ENCODE results near the gene PPP3CB.

The PPP3CB gene

DNA sequence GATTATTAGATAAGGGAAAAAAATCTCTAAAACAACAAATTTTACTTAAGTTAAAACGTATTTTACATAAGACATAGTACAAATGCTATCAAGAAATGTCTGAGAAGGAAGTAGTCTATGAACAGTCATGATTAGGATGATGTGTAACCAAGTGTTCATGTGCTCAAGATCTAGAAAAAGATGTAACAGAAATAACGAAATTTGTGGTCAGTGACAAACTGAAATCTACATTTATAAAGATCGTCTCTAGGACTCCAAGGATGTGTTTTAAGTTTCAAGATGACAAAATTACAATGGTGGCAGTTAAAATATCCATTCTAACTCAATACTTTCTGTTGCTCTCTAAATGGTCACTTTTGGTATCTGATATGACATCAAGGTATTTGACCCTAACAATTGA is 17.2 kb downstream of the PPP3CB start:
- no peak for DNase-seq

DNA sequence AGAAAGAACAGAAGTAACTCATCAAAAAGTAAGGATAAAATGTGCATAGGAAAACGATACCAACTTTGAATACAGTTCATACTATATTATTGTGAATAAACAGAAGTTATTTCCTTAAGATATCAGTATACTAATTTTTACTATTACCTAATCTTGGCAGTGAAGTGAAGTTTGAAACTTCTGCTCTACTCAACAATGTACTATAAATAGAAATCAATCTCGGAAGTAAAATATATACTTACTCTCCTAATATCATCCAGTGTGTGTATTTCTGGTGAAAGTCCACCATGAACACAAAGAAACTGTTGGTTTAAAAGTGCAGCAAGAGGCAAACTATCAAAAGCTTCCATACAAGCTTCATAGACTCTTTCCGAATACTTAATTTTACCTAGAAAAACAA is 24.6 kb downstream of the PPP3CB start:
- no peak for DNase-seq

DNA sequence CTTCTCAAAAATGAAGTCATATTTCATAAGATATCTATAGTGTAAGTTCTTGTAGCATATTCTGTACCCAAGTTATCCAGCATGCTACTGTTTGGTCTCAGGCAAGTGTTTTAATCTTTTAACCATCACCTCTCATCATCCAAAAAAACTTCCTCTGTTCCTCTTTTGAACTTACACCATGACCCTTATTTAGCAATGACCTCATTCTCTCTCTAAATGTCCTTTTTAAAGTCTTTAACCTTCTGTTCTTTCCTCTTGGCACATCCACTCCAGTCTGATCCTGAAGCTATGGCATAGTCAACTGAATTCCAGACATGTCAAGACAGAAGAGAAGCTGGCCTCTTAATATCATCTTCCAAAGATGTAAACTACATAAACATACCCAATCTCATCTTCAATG is 26.2 kb downstream of the PPP3CB start:
- DNase-seq: no peak

DNA sequence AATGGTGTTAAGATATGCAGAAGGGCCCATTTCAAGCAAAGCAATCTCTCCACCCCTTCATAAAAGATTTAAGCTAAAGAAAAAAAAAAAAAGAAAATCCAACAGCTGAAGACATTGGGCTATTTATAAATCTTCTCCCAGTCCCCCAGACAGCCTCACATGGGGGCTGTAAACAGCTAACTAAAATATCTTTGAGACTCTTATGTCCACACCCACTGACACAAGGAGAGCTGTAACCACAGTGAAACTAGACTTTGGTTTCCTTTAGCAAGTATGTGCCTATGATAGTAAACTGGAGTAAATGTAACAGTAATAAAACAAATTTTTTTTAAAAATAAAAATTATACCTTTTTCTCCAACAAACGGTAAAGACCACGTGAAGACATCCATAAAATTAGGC is 28.6 kb downstream of the PPP3CB start:
- no peak for DNase-seq

DNA sequence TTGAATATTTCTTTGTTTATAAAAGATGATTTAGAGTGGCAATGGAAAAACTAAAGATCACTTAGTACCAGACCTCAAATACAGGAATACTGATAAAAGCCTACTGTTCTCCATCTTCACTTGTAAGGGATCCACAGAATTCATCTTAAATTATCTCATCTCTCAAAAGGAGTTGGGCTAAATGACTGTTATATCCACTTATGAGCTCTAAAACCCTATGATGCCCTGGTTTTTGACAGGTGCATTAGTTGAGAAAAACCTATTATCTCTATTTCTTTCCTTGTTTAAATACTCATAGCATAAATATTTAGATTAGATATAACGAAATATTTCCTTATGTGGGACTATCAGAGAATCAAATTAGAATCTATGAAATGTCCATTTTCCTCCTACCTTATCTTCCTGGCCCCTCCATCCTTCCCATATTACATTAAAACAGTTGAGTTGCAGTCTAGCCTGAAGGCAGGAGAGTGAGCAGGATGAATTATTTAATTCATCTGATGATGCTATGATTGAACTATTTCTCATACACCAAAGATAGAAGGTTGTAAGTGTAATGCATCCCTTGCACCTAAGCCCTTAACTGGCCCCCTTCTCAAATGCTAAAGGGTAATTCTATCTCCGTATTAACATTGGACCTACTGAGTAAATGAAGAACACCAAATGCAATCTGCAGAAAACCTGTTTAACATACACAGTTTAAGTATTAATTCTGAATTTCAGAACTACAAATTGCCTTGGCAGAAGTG is 29.7 kb downstream of the PPP3CB start:
- DNase-seq: no peak

DNA sequence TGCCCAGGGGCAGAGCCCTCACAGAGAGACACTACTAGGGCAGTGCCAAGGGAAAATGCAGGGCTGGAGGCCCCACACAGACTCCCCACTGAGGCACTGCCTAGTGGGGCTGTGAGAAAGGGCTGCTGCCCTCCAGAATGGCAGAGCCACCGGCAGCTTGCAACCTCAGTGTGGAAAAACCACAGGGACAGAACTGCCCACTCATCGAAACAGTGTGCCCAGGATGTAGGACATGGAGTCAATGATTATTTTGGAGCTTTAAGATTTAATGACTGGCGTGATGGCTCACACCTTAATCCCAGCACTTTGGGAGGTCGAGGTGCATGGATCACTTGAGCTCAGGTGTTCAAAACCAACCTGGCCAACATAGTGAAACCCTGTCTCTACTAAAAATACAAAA is 34.9 kb downstream of the PPP3CB start:
- no peak for DNase-seq

DNA sequence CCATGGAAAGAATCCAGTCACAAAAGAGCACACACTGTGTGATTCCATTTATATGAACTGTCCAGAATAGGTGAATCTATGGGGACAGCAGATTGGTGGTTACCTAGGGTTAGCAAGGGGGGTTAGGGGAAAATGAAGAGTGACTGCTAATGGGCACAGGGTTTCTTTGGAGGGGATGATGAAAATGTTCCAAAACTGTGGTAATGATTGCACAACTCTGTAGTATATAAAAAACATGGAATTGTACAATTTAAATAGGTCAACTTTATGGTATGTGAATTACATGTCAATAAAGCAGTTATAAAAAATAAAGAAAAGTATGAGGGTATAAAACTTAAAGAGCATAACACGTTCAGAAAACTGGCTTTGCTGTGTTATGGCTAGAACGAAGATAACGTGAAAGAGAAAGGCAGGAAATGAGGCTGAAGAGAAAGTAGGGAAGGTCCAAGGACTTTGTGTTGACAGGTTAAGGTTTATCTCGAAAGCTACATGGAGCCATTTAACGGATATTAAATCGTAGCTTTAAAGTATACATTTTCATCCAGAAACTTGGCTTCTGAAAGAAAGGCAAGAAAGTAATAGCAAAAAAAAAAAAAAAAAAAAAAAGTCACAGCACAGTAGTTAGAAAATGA is 36.0 kb downstream of the PPP3CB start:
- DNase-seq: no peak

DNA sequence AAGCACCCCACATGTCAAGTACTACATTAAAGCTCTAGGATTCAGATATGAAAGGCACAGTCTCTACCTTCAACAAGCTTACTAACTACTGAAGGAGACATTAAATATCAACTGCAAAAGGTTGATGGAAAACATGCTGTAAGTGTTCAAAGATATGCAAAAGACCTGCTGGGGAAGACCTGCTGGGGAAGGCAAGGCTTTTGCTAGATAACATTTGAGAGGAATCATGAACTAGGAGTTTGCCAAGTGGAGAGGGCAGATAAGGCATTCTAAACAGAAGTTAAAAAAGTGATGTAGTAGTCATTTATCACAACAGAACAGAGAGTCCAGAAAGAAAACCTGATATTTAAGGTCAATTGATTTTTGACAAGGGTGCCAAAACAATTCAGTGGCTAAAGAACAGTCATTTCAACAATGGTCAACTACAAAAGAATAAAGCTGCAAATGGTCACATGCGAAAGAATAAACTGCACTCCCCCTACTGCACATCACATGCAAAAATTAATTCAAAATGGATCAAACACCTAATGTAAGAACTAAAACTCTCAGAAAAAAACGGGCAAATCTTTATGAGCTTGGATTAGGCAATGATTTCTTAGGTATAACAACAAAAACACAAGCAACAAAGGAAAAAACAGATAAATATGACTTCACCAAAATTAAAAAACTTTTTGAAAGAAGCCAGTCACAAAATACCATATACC is 39.5 kb downstream of the PPP3CB start:
- no peak for DNase-seq

DNA sequence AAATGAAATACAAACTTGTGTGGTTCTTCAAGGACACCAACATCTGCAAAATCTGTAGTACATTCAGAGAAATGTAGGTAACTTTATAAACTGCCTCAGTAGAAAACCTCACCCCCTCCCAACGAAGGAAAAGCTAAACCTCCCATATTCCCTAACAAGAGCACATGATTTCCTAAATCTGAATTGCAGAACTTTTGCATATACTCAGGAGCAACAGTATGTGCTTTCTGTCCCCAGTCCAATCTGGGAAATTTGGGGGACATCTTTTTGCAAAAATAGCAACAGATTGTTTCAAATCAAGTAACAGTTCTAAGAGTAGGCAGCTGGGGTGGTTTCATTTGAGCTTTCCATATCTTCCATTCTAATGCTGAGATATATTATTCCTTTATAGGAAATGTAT is 46.7 kb downstream of the PPP3CB start:
- no peak for DNase-seq

DNA sequence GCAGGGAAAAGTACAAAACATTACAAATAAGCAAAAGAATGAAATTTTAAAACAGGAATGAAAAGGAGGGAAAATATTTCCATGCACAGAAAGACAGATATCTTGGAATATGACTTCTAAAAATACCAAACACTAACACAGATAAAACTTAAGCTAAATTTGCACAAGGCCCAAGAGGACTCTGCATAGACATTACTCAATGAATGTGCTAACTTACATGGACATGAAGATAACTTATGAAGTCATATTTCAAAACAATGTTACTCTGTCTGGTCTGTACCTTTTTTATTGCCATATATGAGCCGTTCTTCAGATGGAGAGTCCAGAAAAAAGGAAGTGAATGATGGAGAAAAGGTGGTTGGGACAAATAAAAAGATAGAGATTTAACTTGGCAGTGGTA is 47.4 kb downstream of the PPP3CB start:
- DNase-seq: no peak

DNA sequence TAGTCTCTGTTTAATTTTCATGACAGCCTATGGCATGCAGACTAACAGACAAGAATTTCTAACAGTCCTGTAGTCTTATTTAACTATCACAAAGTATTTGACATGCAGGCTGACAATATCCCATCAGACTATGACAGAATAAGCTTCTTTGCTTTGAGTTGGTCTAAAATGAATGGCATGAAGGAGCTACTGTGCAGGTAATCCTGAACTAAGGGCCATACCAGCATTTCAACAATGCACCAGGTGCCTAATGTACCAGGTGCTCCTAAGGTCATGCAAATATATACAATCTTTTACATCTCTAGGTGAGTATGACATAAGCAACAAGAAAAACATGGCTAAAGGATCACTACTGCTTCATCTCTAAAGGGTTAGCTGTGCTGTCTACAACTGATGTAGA is 48.9 kb downstream of the PPP3CB start:
- DNase-seq: no peak

DNA sequence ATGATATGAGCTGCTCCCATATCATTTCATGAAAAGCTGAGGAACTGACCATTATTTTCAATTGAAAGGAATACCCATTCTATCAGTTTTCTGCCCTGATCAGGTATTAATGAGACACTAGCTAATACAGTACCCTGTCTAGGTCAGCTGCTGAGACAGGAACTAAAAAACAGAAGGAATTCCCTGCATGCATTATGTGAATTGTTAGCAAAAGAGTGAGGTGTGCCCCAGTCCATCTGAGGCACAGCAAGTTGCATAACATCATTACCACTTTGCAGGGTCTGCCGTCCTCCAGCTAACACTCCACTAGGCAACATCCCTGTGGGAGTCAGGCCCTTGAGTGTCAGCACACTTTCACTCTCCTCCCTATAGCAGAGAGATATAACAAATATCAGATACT is 51.4 kb downstream of the PPP3CB start:
- no peak for DNase-seq

DNA sequence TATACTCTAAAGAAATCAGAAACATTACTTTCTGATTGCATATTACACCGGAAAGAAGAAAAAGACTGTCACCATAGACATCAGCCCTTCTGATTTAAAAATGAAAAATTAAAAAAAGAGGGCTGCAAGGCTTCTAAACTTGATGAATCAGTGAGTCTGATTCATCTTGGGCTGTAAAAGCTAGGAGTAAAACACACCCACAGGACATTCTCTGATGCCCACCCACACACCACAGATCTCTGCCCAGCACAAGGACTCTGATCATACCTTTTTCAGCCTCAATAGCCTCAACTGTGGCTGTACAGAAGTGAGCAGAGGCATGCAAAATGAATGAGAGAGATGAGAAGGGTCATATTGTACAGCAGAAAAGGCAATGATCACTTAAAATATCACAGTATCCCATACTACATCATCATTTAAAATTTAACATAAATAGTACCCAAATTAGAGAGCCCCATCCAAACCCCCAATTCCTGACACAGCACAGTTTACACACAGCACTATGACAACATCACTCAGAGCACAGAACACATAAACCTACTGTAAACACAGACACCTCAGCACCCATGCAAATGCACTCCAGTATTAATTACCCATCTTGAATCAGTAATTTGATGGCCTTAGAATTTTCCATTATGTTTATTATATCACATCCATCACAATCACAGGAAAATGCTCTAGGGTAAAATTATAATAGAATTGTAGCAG is 56.1 kb downstream of the PPP3CB start:
- no peak for DNase-seq

DNA sequence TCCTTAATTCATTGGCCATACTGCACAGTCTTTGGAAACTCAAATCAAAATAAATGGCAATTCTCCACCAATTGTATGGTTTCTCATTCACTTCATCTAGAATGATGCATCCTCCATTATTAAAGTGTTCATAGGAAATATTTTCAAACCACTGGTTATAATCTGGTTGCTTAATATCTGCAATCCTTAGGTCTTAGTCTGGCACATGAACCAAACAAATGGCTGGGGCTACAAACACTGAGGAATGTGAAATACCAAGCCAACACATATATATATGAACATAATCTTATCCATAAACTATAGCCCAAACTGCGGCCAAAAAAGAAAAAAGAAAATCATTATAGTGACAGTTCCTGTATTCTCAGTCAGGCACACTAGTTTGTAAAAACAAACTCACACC is 56.8 kb downstream of the PPP3CB start:
- DNase-seq: no peak

DNA sequence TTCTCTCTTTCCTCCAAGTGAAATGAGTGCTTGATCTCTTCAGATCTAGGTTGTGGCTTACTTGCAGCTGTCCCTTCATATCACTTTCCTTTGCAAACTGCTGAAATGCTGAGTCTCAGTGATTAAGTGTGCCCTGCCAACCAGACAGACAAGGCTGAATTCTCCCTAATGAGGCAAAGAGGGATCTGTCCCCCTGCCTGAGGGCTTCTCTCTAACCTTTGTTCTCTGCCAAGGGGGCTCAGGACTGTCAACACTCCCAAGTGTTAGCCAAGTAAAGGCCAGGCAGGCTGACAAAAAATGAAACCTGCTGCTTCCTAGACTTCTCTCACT is 62.3 kb downstream of the PPP3CB start, which contains the start of gene MSS51:
Gene MSS51 (minus strand): TSS at position 24 of the 330 bp plus-strand sequence. CDS start 5,277 bp downstream, outside the sequence.
- no peak for DNase-seq

DNA sequence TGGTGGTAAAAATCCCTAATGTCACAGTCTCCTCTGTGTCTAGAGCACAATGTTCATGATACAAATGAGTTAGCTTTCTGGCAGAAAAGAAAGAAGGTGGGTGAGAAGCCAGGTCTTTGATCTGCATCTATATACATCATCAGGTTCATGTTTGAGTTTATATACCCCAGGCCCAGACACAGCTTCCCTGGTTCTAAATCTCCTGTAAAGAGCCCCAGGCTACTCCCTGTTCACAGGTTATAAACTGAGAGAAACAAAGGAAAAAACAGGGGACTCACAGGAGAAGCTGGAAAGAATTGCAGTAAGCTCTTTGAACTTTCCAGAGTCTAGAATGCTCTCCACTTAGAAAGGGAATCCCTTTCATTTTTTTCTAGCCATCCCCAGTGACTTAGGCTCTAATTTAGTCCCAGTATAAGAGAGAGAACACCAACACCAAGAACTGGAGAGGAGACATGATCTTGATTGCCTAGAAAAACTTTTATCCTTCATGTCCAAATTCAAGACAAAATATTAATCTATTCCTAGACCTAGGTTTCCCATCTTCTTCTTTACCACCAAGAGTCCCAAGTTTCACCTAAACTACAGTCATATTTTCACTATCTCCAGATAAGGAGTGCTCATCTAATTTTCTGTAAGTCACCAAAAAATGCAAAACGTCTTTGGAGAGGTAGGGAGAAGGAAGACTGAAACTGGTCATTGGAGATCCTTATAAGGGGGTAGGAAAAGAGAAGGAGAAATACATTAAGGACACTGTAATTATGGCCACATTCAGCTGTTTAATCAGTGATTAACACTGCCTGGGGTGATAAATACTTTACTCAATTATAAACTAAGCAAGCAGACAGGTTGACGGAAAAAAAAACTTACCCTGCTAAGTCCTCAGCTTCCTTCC is 62.9 kb downstream of the PPP3CB start:
- DNase-seq: no peak

DNA sequence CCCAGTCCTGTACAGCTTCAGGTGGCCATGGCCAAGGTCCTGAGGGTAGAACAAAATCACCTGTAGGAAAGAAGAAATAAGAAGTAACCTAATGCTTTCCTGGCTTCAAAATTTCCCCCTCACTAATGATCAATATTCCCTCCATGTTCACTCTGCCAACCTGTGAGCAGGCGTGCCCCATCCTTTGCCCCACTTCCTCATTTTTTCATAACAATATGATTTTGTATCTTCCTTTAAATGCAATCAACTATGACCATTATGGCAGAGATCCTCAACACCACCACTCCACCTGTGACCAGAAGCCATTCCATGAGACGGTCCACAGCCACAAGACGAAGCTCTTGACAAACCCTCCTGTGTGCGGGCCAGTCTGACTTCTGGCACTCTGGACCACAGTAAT is 69.5 kb downstream of the PPP3CB start:
- no peak for DNase-seq

DNA sequence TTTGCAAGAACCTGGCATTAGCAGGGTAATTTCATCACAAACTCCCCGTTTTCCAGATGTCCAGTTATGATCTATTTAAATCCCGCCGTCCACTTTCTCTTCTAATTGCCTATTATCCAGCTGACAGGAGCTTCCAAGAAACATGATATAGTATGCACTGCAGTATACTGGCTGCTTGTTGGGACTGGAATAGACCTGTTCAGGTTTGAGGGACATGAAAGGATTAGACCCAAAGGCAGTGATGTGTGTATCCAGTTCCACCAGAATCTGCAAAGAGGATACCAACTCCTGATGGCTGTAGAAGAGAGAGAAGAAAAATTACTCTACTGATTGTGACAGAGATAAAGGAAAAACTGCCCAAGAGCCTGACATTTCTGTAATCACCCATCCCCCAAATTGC is 71.3 kb downstream of the PPP3CB start:
- DNase-seq: no peak

DNA sequence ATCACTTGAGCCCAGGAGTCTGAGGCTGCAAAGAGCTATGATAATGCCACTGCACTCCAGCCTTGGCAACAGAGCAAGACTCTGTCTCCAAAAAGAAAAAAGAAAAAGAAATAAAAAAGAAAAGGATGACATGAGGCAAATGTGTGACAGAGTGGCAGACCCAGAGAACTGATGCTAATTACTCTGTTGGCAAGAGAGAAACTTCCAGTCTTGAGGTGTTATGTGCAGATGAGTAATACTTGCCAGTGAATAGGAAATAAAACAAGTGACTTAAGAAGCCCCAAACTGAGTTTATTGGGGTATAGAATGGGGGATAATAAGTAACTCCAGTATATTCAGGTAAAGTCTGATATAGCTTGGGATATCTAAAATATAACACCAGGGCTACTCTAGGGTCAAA is 72.5 kb downstream of the PPP3CB start:
- no peak for DNase-seq

DNA sequence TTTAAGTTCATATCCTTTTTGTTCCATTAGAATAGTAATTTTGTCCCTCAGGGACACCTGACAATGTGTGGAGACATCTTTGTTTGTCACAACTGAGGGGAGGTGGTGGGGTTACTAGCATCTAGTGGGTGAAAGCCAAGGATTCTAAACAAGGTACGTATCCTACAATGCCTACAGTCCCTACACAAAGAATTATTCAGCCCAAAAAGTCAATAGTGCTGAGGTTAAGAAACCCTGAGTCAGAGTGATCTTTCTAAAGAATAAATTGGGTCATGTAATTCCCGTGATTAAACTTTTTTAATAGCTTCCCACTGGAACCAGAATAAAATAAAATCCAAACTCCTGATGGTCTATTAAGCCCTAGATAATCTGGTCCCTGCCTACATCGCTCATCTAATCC is 79.3 kb downstream of the PPP3CB start:
- DNase-seq: no peak

DNA sequence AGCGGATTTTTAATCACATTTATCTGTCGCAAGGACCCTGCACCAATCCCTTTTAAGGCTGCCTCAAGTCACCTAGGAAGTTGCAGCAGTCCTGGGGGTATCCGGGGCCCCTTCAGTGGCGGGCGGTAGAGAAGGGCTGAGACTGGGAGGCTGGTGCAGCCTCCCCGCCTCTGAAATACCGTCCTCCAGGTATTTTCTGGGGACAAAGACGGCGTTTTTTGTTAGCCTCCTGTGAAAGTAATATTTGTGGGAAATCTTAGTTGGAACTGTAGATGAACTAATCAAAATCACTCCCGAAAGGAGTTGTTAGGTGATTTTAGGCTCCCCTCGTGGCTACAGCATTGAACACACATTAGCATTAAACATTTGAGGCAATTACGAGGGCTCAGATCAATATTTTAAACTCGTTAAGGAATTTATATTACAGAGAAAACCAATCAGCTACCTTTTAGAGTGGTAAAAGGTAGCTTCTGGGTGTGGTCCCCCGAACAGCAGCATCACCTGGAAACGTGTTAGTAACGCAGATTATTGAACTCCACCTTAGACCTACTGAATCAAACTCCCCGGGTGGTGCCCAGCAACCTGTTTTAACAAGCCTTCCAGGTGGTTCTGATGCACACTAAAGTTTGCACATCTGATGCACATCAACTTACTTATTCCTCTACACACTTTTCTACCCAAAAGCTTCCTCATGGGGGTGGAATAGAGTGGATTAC is 81.4 kb downstream of the PPP3CB start:
- no peak for DNase-seq
